HCT116 (cell line): ENCODE data around the gene ACSF2. TPM values are rescaled to one million over a fixed set of nuclear protein-coding genes. Genes with fewer than 3 reads are reported as not detected.

ENCODE experiments used
- ATAC-seq: fragments of 200-7000 bp; cut with Tn5 transposase; 2 replicates; pipeline ENCODE4 v1.9.1; 2020; ENCODE audit warnings: mild to moderate bottlenecking, moderate library complexity
- BruUV-seq: library from RNA; stranded (reverse); fragments of 400-500 nt; replicated peaks from 2 replicates; lab custom pipeline; 2021; lab: Mats Ljungman, UMichigan
- CTCF ChIA-PET: fragments of 300-600 bp; sonication (Branson Sonifier 250); formaldehyde crosslinking; loops from one replicate; lab custom pipeline; 2021; ENCODE audit warnings: antibody characterized with exemption; lab: Charles Lee
- POLR2A ChIA-PET: fragments of 300-600, 350-600 bp; sonication (Branson Sonifier 250); formaldehyde crosslinking; loops from one replicate; lab custom pipeline; 2021; ENCODE audit warnings: antibody characterized with exemption; lab: Charles Lee
- RAD21 ChIA-PET, 2 experiments: fragments of 300-600 bp; sonication (Branson Sonifier 250); formaldehyde crosslinking; loops; one replicate each; lab custom pipeline; 2023; ENCODE audit warnings: low total read pairs in 2 of 2; ENCODE audit not compliant: uncharacterized antibody in 2 of 2, unreplicated experiment in 2 of 2, low non-redundant PET in 1 of 2; lab: Charles Lee
- DNase-seq: peaks from one replicate; pipeline ENCODE4 v3.0.0-alpha.2; 2010; ENCODE audit warnings: low read depth, low spot score
- H2AFZ ChIP-seq: fragments of 200-600 bp; shearing (Covaris generic), sonication (generic); 2 replicates; pipeline ENCODE4 v1.6.1; 2017; ENCODE audit warnings: low read depth, mixed run types, mixed read lengths, antibody characterized with exemption, low read length; ENCODE audit not compliant: poor library complexity, severe bottlenecking
- H3K27ac ChIP-seq: 2 replicates; pipeline ENCODE4 v1.5.1; 2012; ENCODE audit warnings: low read depth, low read length
- H3K27me3 ChIP-seq: fragments of 200-600 bp; sonication (generic); 2 replicates; pipeline ENCODE4 v1.6.1; 2016; ENCODE audit warnings: mixed run types, low read length, mixed read lengths; ENCODE audit not compliant: insufficient read depth
- H3K36me3 ChIP-seq, 2 experiments: fragments of 200-500 bp in 1 of 2; fragments of 200-600 bp in 1 of 2; sonication (Bioruptor generic) in 1 of 2; sonication (generic) in 1 of 2; 2 replicates each; pipeline versions ENCODE4 v1.5.1 to v1.6.1; 2014 to 2016; ENCODE audit warnings: low read length in 2 of 2, inconsistent platforms in 1 of 2, mixed read lengths in 1 of 2, mixed run types in 1 of 2; ENCODE audit not compliant: insufficient read depth in 2 of 2, control insufficient read depth in 1 of 2
- H3K4me1 ChIP-seq, 2 experiments: fragments of 200-600 bp in 1 of 2; sonication (generic) in 1 of 2; 2 replicates each; pipeline versions ENCODE4 v1.5.1 to v1.6.1; 2012 to 2017; ENCODE audit warnings: low read length in 2 of 2, inconsistent platforms in 1 of 2, mild to moderate bottlenecking in 1 of 2, mixed read lengths in 1 of 2, mixed run types in 1 of 2, moderate library complexity in 1 of 2; ENCODE audit not compliant: insufficient read depth in 2 of 2, control insufficient read depth in 1 of 2
- H3K4me2 ChIP-seq: fragments of 200-600 bp; sonication (generic); 2 replicates; pipeline ENCODE4 v1.6.1; 2017; ENCODE audit warnings: mixed run types, low read length, mixed read lengths
- H3K4me3 ChIP-seq, 2 experiments: fragments of 200-600 bp in 1 of 2; sonication (generic) in 1 of 2; replicated peaks in 1 of 2; 2 replicates each; pipeline ENCODE4 v1.5.1; 2011 to 2016; ENCODE audit warnings: low read length in 2 of 2, control low read depth in 1 of 2, low read depth in 1 of 2, mild to moderate bottlenecking in 1 of 2, mixed read lengths in 1 of 2, mixed run types in 1 of 2
- H3K79me2 ChIP-seq: fragments of 200-600 bp; sonication (generic); 2 replicates; pipeline ENCODE4 v1.6.1; 2017; ENCODE audit warnings: mild to moderate bottlenecking, mixed run types, low read length, moderate library complexity, mixed read lengths; ENCODE audit not compliant: insufficient read depth
- H3K9ac ChIP-seq: fragments of 200-600 bp; sonication (generic); 2 replicates; pipeline ENCODE4 v1.6.1; 2016; ENCODE audit warnings: low read length, mixed read lengths
- H3K9me2 ChIP-seq: fragments of 200-600 bp; sonication (generic), shearing (Covaris generic); 2 replicates; pipeline ENCODE4 v1.6.1; 2017; ENCODE audit warnings: mixed run types, mild to moderate bottlenecking, moderate library complexity; ENCODE audit not compliant: insufficient read depth
- H3K9me3 ChIP-seq, 2 experiments: fragments of 200-500 bp in 1 of 2; fragments of 200-600 bp in 1 of 2; sonication (Bioruptor generic) in 1 of 2; sonication (generic) in 1 of 2; 2 replicates each; pipeline ENCODE4 v1.6.1; 2014 to 2017; ENCODE audit warnings: low read length in 2 of 2, mixed read lengths in 2 of 2, inconsistent platforms in 1 of 2, low read depth in 1 of 2, mild to moderate bottlenecking in 1 of 2, mixed run types in 1 of 2, moderate library complexity in 1 of 2; ENCODE audit not compliant: control insufficient read depth in 1 of 2, insufficient read depth in 1 of 2
- H4K20me1 ChIP-seq: fragments of 200-600 bp; sonication (generic), shearing (Covaris generic); 2 replicates; pipeline ENCODE4 v1.6.1; 2017; ENCODE audit warnings: mixed run types, mild to moderate bottlenecking, moderate library complexity; ENCODE audit not compliant: insufficient read depth
- CBX3 ChIP-seq: IDR thresholded peaks from 2 replicates; pipeline ENCODE4 v1.6.1; 2012; ENCODE audit warnings: low read depth
- EGR1 ChIP-seq: IDR thresholded peaks from 2 replicates; pipeline ENCODE4 v1.6.1; 2012; ENCODE audit warnings: low read depth
- ELF1 ChIP-seq: IDR thresholded peaks from 2 replicates; pipeline ENCODE4 v1.6.1; 2012; ENCODE audit warnings: low read depth, borderline replicate concordance
- EZH2 ChIP-seq: fragments of 200-600 bp; sonication (generic); IDR thresholded peaks from 2 replicates; pipeline ENCODE4 v1.6.1; 2017; ENCODE audit warnings: antibody characterized with exemption, mixed run types
- FOSL1 ChIP-seq: IDR thresholded peaks from 2 replicates; pipeline ENCODE4 v1.6.1; 2012; ENCODE audit warnings: low read depth
- JUND ChIP-seq: IDR thresholded peaks from 2 replicates; pipeline ENCODE4 v1.6.1; 2012
- POLR2A ChIP-seq: IDR thresholded peaks from 2 replicates; pipeline ENCODE4 v1.7.0; 2011; ENCODE audit warnings: borderline replicate concordance; ENCODE audit not compliant: insufficient read depth, insufficient read length; ENCODE audit errors: extremely low read depth
- POLR2AphosphoS5 ChIP-seq: IDR thresholded peaks from 2 replicates; pipeline ENCODE4 v1.6.1; 2011; ENCODE audit warnings: mild to moderate bottlenecking, low read depth, low read length, moderate library complexity
- SIN3A ChIP-seq: IDR thresholded peaks from 2 replicates; pipeline ENCODE4 v1.6.1; 2012; ENCODE audit warnings: low read depth
- SP1 ChIP-seq: IDR thresholded peaks from 2 replicates; pipeline ENCODE4 v1.6.1; 2012; ENCODE audit warnings: low read depth
- SRF ChIP-seq: IDR thresholded peaks from 2 replicates; pipeline ENCODE4 v1.6.1; 2012; ENCODE audit warnings: low read depth
- TCF7L2 ChIP-seq: IDR thresholded peaks from 2 replicates; pipeline ENCODE4 v1.7.0; 2011; ENCODE audit warnings: borderline replicate concordance, inconsistent platforms; ENCODE audit not compliant: insufficient read depth, insufficient read length; ENCODE audit errors: extremely low read depth
- YY1 ChIP-seq: IDR thresholded peaks from 2 replicates; pipeline ENCODE4 v1.6.1; 2011; ENCODE audit warnings: low read length, low read depth, moderate library complexity, mild to moderate bottlenecking; ENCODE audit not compliant: insufficient replicate concordance; ENCODE audit errors: extremely low read depth
- ZFX ChIP-seq: fragments of 450-650 bp; IDR thresholded peaks from 2 replicates; pipeline ENCODE4 v1.6.1; 2017
- intact Hi-C: fragments of 100-400 bp; cut with micrococcal nuclease; formaldehyde crosslinking; loops from 2 replicates; pipeline ENCODE4 v1.10.0; 2022
- total RNA-seq: library from RNA; stranded (reverse); gene quantifications from one replicate; pipeline ENCODE4 v1.2.1, GENCODE V29; 2021; ENCODE audit not compliant: unreplicated experiment
- TF ChIP-seq, protein P1 (sequence below): IDR thresholded peaks from 2 replicates; pipeline ENCODE4 v1.6.1; 2012
- TF ChIP-seq, protein P2 (sequence below): IDR thresholded peaks from 2 replicates; pipeline ENCODE4 v1.6.1; 2012; ENCODE audit warnings: low read depth
- TF ChIP-seq, protein P3 (sequence below), 3 experiments: fragments of 200-600 bp in 1 of 3; sonication (generic) in 1 of 3; IDR thresholded peaks in 2 of 3; conservative IDR thresholded peaks in 1 of 3; 2 replicates each; pipeline ENCODE4 v1.5.1; 2012 to 2017; ENCODE audit warnings: low read depth in 2 of 3, low read length in 2 of 3, antibody characterized with exemption in 1 of 3, borderline replicate concordance in 1 of 3, control low read depth in 1 of 3, mild to moderate bottlenecking in 1 of 3, mixed read lengths in 1 of 3, mixed run types in 1 of 3, moderate library complexity in 1 of 3; ENCODE audit not compliant: insufficient read depth in 1 of 3
- TF ChIP-seq, protein P4 (sequence below): IDR thresholded peaks from 2 replicates; pipeline ENCODE4 v1.6.1; 2012

The ACSF2 gene
- total RNA-seq, 1 experiment from 2014 or later = 52.4 TPM

DNA sequence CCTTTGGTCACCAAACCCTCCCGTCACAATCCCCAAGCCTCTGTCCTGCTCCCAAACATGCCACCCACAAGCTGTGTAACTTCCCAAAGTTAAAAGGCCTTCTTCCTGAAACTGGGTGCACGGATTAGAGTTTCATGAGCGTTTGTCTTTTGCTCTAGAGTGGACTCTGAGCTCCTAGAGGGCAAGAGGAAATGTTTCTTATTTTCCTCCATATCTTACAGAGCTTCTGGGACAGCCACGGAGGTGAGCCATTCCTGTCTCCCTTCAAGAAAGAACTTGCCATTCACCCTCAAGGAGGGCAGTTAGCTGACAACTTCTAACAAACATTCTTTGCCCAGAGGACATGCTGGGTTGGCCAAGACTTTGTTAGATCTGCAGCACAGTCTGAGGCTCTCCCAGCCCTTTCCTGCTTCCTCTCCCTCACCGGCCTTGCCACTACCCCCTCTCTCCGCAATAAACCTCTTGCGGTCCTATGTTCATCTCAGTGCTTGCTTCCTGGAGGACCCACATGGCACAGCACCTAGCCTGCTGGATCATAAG, 79.6 kb downstream of the ACSF2 start:
- Histone ChIP-seq H3K27me3 (no peaks in the 10 kb centered on the region), H3K36me3 (no peaks in the 10 kb centered on the region), H3K4me2 (no peak overlapping the region), H3K9ac (no peak overlapping the region), H3K9me2 (no peaks in the 10 kb centered on the region), H4K20me1 (no peaks in the 10 kb centered on the region), H3K4me1 (peaks cover 0 to 2% of the 10 kb centered on the region in 2 experiments; a peak in 1 of 4 replicates), H3K27ac (no peak overlapping the region), H2AFZ (no peak overlapping the region), H3K79me2 (no peaks in the 10 kb centered on the region), H3K4me3 (no peak overlapping the region), H3K9me3 (no peaks in the 10 kb centered on the region)
- BruUV-seq = no TSS peak
- intact Hi-C loops = no loop called here
- POLR2A ChIA-PET = interaction anchor here (1.5 kb wide), 1 partner anchor 361 kb away, joined by 3 read pairs; the partner anchor contains the start of gene TOB1
- RAD21 ChIA-PET = no interaction called here
- TF ChIP-seq, protein P1, sequence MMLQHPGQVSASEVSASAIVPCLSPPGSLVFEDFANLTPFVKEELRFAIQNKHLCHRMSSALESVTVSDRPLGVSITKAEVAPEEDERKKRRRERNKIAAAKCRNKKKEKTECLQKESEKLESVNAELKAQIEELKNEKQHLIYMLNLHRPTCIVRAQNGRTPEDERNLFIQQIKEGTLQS = no peak
- TF ChIP-seq FOSL1 (no peak), POLR2A (no peak), SP1 (no peak), CBX3 (no peak), EGR1 (no peak), JUND (no peak), SRF (no peak), ZFX (no peak), SIN3A (no peak), TCF7L2 (no peak), YY1 (no peak), POLR2AphosphoS5 (no peak), ELF1 (no peak), EZH2 (no peak)
- TF ChIP-seq, protein P2, sequence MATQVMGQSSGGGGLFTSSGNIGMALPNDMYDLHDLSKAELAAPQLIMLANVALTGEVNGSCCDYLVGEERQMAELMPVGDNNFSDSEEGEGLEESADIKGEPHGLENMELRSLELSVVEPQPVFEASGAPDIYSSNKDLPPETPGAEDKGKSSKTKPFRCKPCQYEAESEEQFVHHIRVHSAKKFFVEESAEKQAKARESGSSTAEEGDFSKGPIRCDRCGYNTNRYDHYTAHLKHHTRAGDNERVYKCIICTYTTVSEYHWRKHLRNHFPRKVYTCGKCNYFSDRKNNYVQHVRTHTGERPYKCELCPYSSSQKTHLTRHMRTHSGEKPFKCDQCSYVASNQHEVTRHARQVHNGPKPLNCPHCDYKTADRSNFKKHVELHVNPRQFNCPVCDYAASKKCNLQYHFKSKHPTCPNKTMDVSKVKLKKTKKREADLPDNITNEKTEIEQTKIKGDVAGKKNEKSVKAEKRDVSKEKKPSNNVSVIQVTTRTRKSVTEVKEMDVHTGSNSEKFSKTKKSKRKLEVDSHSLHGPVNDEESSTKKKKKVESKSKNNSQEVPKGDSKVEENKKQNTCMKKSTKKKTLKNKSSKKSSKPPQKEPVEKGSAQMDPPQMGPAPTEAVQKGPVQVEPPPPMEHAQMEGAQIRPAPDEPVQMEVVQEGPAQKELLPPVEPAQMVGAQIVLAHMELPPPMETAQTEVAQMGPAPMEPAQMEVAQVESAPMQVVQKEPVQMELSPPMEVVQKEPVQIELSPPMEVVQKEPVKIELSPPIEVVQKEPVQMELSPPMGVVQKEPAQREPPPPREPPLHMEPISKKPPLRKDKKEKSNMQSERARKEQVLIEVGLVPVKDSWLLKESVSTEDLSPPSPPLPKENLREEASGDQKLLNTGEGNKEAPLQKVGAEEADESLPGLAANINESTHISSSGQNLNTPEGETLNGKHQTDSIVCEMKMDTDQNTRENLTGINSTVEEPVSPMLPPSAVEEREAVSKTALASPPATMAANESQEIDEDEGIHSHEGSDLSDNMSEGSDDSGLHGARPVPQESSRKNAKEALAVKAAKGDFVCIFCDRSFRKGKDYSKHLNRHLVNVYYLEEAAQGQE = no peak
- TF ChIP-seq, protein P3, sequence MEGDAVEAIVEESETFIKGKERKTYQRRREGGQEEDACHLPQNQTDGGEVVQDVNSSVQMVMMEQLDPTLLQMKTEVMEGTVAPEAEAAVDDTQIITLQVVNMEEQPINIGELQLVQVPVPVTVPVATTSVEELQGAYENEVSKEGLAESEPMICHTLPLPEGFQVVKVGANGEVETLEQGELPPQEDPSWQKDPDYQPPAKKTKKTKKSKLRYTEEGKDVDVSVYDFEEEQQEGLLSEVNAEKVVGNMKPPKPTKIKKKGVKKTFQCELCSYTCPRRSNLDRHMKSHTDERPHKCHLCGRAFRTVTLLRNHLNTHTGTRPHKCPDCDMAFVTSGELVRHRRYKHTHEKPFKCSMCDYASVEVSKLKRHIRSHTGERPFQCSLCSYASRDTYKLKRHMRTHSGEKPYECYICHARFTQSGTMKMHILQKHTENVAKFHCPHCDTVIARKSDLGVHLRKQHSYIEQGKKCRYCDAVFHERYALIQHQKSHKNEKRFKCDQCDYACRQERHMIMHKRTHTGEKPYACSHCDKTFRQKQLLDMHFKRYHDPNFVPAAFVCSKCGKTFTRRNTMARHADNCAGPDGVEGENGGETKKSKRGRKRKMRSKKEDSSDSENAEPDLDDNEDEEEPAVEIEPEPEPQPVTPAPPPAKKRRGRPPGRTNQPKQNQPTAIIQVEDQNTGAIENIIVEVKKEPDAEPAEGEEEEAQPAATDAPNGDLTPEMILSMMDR (IDR thresholded peaks at IDR 0.05 in 2 of 3, conservative IDR thresholded peaks at IDR 0.05 in 1 of 3; ENCODE audit: borderline replicate concordance in 1 of 3, insufficient read depth in 1 of 3, low read depth in 2 of 3, low read length in 2 of 3) = no peak
- TF ChIP-seq, protein P4, sequence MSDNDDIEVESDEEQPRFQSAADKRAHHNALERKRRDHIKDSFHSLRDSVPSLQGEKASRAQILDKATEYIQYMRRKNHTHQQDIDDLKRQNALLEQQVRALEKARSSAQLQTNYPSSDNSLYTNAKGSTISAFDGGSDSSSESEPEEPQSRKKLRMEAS = no peak
- ATAC-seq (no peak), DNase-seq (no peak)
- CTCF ChIA-PET = interaction anchor here (2.5 kb wide), 1 partner anchor 26 kb away, joined by 8 read pairs; the partner anchor contains the start of gene RSAD1
